ENCODE measurements around the gene KRTAP6-3. TPM values are rescaled to one million over a fixed set of nuclear protein-coding genes. Genes with fewer than 3 reads are reported as not detected.

Gene KRTAP6-3
- total RNA-seq, 1 donor from 2014 or later, result not detected

GRCh38 chr21:30563072-30563471, 29.2 kb upstream of the KRTAP6-3 start:
- DNase-seq (ENCODE audit: extremely low spot score in 2 of 2), result no peak
- H3K36me3 ChIP-seq, result no peaks in the 10 kb centered on the region
- TF ChIP-seq CTCF (IDR thresholded peaks at IDR 0.05) (no peak), POLR2A (IDR thresholded peaks at IDR 0.05) (no peak), POLR2AphosphoS5 (IDR thresholded peaks at IDR 0.05; ENCODE audit: insufficient read depth in 1 of 2, low read depth in 1 of 2) (no peak)
- no peaks in the 10 kb centered on the region for H3K27me3 ChIP-seq
- no peaks in the 10 kb centered on the region for H3K9me3 ChIP-seq
- H3K27ac ChIP-seq, result no peak overlapping the region
- intact Hi-C loops (cut with DNase I), result no loop called here
- no peak overlapping the region for H3K4me3 ChIP-seq
- no peaks in the 10 kb centered on the region for H3K4me1 ChIP-seq

GRCh38 chr21:30563630-30564029, 28.6 kb upstream of the KRTAP6-3 start:
- TF ChIP-seq POLR2AphosphoS5 (IDR thresholded peaks at IDR 0.05; ENCODE audit: insufficient read depth in 1 of 2, low read depth in 1 of 2) (no peak), POLR2A (IDR thresholded peaks at IDR 0.05) (no peak), CTCF (IDR thresholded peaks at IDR 0.05) (no peak)
- intact Hi-C loops (cut with DNase I), result no loop called here
- no peak for DNase-seq (ENCODE audit: extremely low spot score in 2 of 2)
- H3K27ac ChIP-seq, result no peak overlapping the region
- no peak overlapping the region for H3K4me3 ChIP-seq
- H3K36me3 ChIP-seq, result no peaks in the 10 kb centered on the region
- no peaks in the 10 kb centered on the region for H3K27me3 ChIP-seq
- H3K4me1 ChIP-seq, result no peaks in the 10 kb centered on the region
- no peaks in the 10 kb centered on the region for H3K9me3 ChIP-seq

GRCh38 chr21:30567617-30568016, 24.6 kb upstream of the KRTAP6-3 start:
- TF ChIP-seq POLR2A (IDR thresholded peaks at IDR 0.05) (no peak), CTCF (IDR thresholded peaks at IDR 0.05) (no peak), POLR2AphosphoS5 (IDR thresholded peaks at IDR 0.05; ENCODE audit: insufficient read depth in 1 of 2, low read depth in 1 of 2) (no peak)
- no peak for DNase-seq (ENCODE audit: extremely low spot score in 2 of 2)
- Histone ChIP-seq H3K9me3 (no peaks in the 10 kb centered on the region), H3K4me1 (no peaks in the 10 kb centered on the region), H3K4me3 (no peak overlapping the region), H3K27ac (no peak overlapping the region), H3K27me3 (no peaks in the 10 kb centered on the region), H3K36me3 (no peaks in the 10 kb centered on the region)
- intact Hi-C loops (cut with DNase I), result no loop called here

GRCh38 chr21:30577766-30578165, 14.5 kb upstream of the KRTAP6-3 start:
- DNase-seq (ENCODE audit: extremely low spot score in 2 of 2), result no peak
- TF ChIP-seq POLR2AphosphoS5 (IDR thresholded peaks at IDR 0.05; ENCODE audit: insufficient read depth in 1 of 2, low read depth in 1 of 2) (no peak), CTCF (IDR thresholded peaks at IDR 0.05) (no peak), POLR2A (IDR thresholded peaks at IDR 0.05) (no peak)
- Histone ChIP-seq H3K4me3 (no peak overlapping the region), H3K4me1 (no peaks in the 10 kb centered on the region), H3K27me3 (no peaks in the 10 kb centered on the region), H3K36me3 (no peaks in the 10 kb centered on the region), H3K9me3 (no peaks in the 10 kb centered on the region), H3K27ac (no peak overlapping the region)
- intact Hi-C loops (cut with DNase I), result no loop called here

GRCh38 chr21:30579346-30579745, 12.9 kb upstream of the KRTAP6-3 start:
- TF ChIP-seq CTCF (IDR thresholded peaks at IDR 0.05) (no peak), POLR2AphosphoS5 (IDR thresholded peaks at IDR 0.05; ENCODE audit: insufficient read depth in 1 of 2, low read depth in 1 of 2) (no peak), POLR2A (IDR thresholded peaks at IDR 0.05) (no peak)
- intact Hi-C loops (cut with DNase I), result no loop called here
- Histone ChIP-seq H3K4me1 (no peaks in the 10 kb centered on the region), H3K27me3 (no peaks in the 10 kb centered on the region), H3K9me3 (no peaks in the 10 kb centered on the region), H3K4me3 (no peak overlapping the region), H3K36me3 (no peaks in the 10 kb centered on the region), H3K27ac (no peak overlapping the region)
- DNase-seq (ENCODE audit: extremely low spot score in 2 of 2), result no peak
